Body of pancreas (tissue), 4 donors: ENCODE results near the gene ST3GAL3. TPM values are rescaled to one million over a fixed set of nuclear protein-coding genes. Genes with fewer than 3 reads are reported as not detected.

Source experiments
- ATAC-seq: fragments of 150-250 bp; one replicate; pipeline ENCODE4 v1.9.1; 2016
- DNase-seq, 4 donors: peaks; one replicate each; pipeline ENCODE4 v3.0.0-alpha.2; 2019
- H3K27ac ChIP-seq, 4 donors: fragments of 200-600 bp; sonication (generic); 1 replicate in 3 of 4; 2 replicates in 1 of 4; pipeline versions ENCODE4 v1.5.1 to v1.6.1; 2016 to 2019; ENCODE audit warnings: mild to moderate bottlenecking in 1 of 4, mixed read lengths in 1 of 4, moderate library complexity in 1 of 4
- H3K27me3 ChIP-seq, 2 donors: fragments of 200-600 bp; sonication (generic); one replicate each; pipeline ENCODE4 v1.6.0; 2016; ENCODE audit warnings: mild to moderate bottlenecking in 1 of 2
- H3K36me3 ChIP-seq, 2 donors: fragments of 200-600 bp; sonication (generic); replicated peaks in 1 of 2; 2 replicates each; pipeline ENCODE4 v1.5.1; 2016; ENCODE audit warnings: low read depth in 2 of 2; ENCODE audit not compliant: insufficient read depth in 1 of 2
- H3K4me1 ChIP-seq: fragments of 200-600 bp; sonication (generic); one replicate; pipeline ENCODE4 v1.6.0; 2016
- H3K4me3 ChIP-seq, 2 donors: fragments of 200-600 bp; sonication (generic); 1 replicate in 1 of 2; 2 replicates in 1 of 2; pipeline ENCODE4 v1.5.1; 2016 to 2019
- H3K9me3 ChIP-seq, 3 donors: fragments of 200-600 bp; sonication (generic); 1 replicate in 2 of 3; 2 replicates in 1 of 3; pipeline ENCODE4 v1.5.1; 2016
- POLR2A ChIP-seq, 3 donors: fragments of 450-650 bp; IDR thresholded peaks; one replicate each; pipeline ENCODE4 v1.6.1; 2016; ENCODE audit warnings: antibody characterized with exemption in 3 of 3, mild to moderate bottlenecking in 2 of 3
- WGBS, 2 donors: methylation state at CpG; one replicate each; pipeline ENCODE4 v1.1.5; 2017; 5-methylcytosine and 5-hydroxymethylcytosine counted together
- intact Hi-C: fragments of 100-400 bp; cut with DNase I; formaldehyde crosslinking; loops from one replicate; pipeline ENCODE4 v1.15.1; 2023
- total RNA-seq, 2 donors: library from RNA; depleted of rRNA; stranded (reverse); fragments of >200 nt; gene quantifications; one replicate each; pipeline ENCODE4 v1.1.0, GENCODE V29; 2016
- TF ChIP-seq, protein P1 (sequence below), 7 experiments: fragments of 450-650 bp in 4 of 7; fragments of 200-600 bp in 3 of 7; sonication (generic) in 3 of 7; IDR thresholded peaks; one replicate each; pipeline ENCODE4 v1.5.1; 2016 to 2019; ENCODE audit warnings: antibody characterized with exemption in 7 of 7

Gene ST3GAL3
- total RNA-seq, 2 donors from 2014 or later, result 14.5 to 15.2 TPM

DNA sequence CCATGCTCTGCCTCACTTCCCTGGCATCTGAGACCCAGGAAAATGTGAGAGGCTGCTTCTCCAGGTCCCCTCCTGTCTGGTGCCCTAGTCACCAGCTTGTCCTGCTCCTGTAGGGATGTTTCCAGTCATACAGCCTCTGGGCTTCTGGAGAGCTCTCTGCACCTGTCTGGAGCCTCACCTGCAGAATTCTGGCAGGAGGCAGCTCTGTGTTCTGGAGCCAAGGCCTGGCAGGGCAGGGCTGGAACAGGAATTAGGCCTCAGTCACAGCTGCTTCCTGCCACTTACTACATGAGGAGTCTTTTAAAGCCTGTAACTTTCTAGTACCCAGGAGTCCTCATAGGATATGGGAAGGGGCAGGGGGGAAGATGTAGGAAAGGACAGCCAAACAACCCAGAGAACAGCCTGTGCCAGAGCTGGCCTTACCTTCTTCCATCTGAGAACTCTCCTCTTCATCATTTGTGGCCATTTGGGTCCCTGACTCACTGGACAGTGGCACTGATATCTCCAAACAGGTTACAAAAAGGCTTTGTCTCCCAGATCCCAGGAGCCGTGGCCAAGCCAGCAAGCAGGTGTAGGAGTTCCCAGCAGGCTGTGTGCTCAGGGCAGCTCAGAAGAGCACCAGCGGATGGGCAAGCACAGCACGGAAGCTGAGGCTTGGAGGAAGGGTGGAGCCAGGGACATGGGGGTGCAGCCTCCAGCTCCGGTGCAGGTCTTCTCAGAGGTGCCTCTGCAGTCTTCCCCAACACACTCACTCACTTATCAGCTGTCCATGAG is 194.9 kb downstream of the ST3GAL3 start:
- ATAC-seq (no peak), DNase-seq (peak in 3 of 4 donors; percentile 33 to 59 (median 54))
- 21 to 58% methylated on average over 3 to 4 of the region's 4 CpGs for WGBS, 2 donors
- Histone ChIP-seq H3K4me1 (no peaks in the 10 kb centered on the region), H3K9me3 (no peaks in the 10 kb centered on the region), H3K36me3 (no peaks in the 10 kb centered on the region), H3K4me3 (no peak overlapping the region), H3K27ac (peak overlapping the region in 2 of 4 donors; percentile 4 to 32), H3K27me3 (no peaks in the 10 kb centered on the region)
- intact Hi-C loops, result no loop called here
- no peak for TF ChIP-seq POLR2A (IDR thresholded peaks at IDR 0.05)

DNA sequence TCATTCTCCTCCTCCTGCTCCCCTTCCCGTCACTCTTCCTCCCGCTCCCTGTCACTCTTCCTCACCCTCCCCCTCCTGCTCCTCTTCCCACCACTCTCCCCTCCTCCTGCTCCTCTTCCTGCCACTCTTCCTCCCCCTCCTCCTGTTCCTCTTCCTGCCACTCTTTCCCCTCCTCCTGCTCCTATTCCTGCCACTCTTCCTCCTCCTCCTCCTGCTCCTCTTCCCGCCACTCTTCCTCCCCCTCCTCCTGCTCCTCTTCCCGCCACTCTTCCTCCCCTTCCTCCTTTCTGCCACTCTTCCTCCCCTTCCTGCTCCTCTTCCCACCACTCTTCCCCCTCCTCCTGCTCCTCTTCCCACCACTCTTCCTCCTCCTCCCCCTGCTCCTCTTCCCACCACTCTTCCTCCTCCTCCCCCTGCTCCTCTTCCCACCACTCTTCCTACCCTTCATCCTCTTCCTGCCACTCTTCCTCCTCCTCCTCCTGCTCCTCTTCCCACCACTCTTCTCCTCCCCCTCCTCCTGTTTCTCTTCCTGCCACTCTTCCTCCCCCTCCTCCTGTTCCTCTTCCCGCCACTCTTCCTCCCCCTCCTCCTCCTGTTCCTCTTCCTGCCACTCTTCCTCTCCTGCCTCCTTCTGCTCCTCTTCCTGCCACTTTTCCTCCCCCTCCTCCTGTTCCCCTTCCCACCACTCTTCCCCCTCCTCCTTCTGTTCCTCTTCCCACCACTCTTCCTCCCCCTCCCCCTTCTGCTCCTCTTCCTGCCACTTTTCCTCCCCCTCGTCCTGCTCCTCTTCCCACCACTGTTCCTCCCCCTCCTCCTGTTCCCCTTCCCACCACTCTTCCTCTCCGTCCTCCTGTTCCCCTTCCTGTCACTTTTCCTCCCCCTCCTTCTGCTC is 197.6 kb downstream of the ST3GAL3 start:
- 59 to 84% methylated on average over 6 to 7 of the region's 7 CpGs for WGBS, 2 donors
- no peaks in the 10 kb centered on the region for H3K9me3 ChIP-seq
- H3K27ac ChIP-seq, result no peak overlapping the region
- DNase-seq (no peak), ATAC-seq (no peak)
- no peak overlapping the region for H3K4me3 ChIP-seq
- intact Hi-C loops, result no loop called here
- H3K4me1 ChIP-seq, result no peaks in the 10 kb centered on the region
- H3K27me3 ChIP-seq, result no peaks in the 10 kb centered on the region
- H3K36me3 ChIP-seq, result no peaks in the 10 kb centered on the region
- TF ChIP-seq, protein P1, sequence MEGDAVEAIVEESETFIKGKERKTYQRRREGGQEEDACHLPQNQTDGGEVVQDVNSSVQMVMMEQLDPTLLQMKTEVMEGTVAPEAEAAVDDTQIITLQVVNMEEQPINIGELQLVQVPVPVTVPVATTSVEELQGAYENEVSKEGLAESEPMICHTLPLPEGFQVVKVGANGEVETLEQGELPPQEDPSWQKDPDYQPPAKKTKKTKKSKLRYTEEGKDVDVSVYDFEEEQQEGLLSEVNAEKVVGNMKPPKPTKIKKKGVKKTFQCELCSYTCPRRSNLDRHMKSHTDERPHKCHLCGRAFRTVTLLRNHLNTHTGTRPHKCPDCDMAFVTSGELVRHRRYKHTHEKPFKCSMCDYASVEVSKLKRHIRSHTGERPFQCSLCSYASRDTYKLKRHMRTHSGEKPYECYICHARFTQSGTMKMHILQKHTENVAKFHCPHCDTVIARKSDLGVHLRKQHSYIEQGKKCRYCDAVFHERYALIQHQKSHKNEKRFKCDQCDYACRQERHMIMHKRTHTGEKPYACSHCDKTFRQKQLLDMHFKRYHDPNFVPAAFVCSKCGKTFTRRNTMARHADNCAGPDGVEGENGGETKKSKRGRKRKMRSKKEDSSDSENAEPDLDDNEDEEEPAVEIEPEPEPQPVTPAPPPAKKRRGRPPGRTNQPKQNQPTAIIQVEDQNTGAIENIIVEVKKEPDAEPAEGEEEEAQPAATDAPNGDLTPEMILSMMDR (IDR thresholded peaks at IDR 0.05), result no peak
- TF ChIP-seq POLR2A (IDR thresholded peaks at IDR 0.05), result no peak

GRCh38 chr1:43908226-43908625 is 200.9 kb downstream of the ST3GAL3 start:
- TF ChIP-seq, protein P1 (IDR thresholded peaks at IDR 0.05), result no peak
- TF ChIP-seq POLR2A (IDR thresholded peaks at IDR 0.05), result no peak
- ATAC-seq (no peak), DNase-seq (no peak)
- intact Hi-C loops, result no loop called here
- no peaks in the 10 kb centered on the region for H3K27me3 ChIP-seq
- H3K27ac ChIP-seq, result no peak overlapping the region
- no peaks in the 10 kb centered on the region for H3K4me1 ChIP-seq
- no peaks in the 10 kb centered on the region for H3K36me3 ChIP-seq
- no peak overlapping the region for H3K4me3 ChIP-seq
- H3K9me3 ChIP-seq, result no peaks in the 10 kb centered on the region
- 97 to 100% methylated on average over 2 of the region's 2 CpGs for WGBS, 2 donors

GRCh38 chr1:43908858-43909257 is 201.5 kb downstream of the ST3GAL3 start:
- TF ChIP-seq, protein P1 (IDR thresholded peaks at IDR 0.05), result no peak
- TF ChIP-seq POLR2A (IDR thresholded peaks at IDR 0.05), result no peak
- DNase-seq (no peak), ATAC-seq (no peak)
- H3K36me3 ChIP-seq, result no peaks in the 10 kb centered on the region
- H3K27ac ChIP-seq, result no peak overlapping the region
- H3K4me1 ChIP-seq, result no peaks in the 10 kb centered on the region
- WGBS, 2 donors, result 84 to 88% methylated on average over 5 of the region's 5 CpGs
- no peak overlapping the region for H3K4me3 ChIP-seq
- H3K27me3 ChIP-seq, result no peaks in the 10 kb centered on the region
- no peaks in the 10 kb centered on the region for H3K9me3 ChIP-seq
- intact Hi-C loops, result no loop called here

DNA sequence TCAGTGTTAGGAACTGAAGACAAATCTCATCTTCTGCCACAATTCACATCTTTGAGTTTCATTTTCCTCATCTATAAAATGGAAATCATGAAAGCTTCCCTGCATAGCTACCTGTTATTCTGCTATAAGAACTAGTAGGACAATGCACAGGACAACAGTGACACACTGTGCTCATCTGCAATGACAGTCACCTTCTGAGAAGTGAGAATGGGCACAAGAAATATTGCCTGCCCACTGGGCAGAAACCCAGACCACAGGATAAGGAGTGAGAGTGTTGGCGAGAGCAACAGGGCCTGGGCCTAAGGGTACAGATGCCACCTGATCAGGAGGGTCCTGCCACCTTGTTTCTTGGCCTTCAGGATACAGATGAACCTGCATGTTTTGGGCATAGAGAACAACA is 203.0 kb downstream of the ST3GAL3 start:
- no peak overlapping the region for H3K27ac ChIP-seq
- WGBS, 2 donors, result 76 to 100% methylated on average over 1 of the region's 1 CpG

More for the DNA sequence above, 203.0 kb downstream of the ST3GAL3 start:
- ATAC-seq, result no peak
- TF ChIP-seq POLR2A (IDR thresholded peaks at IDR 0.05), result no peak
- TF ChIP-seq, protein P1 (IDR thresholded peaks at IDR 0.05), result no peak
- Histone ChIP-seq H3K4me1 (no peaks in the 10 kb centered on the region), H3K27me3 (no peaks in the 10 kb centered on the region), H3K36me3 (no peaks in the 10 kb centered on the region), H3K4me3 (no peak overlapping the region), H3K9me3 (no peaks in the 10 kb centered on the region)
- DNase-seq, result no peak
- intact Hi-C loops, result no loop called here
